HL-60/S4 treated with phorbol 12-myristate 13-acetate at 8.2 ng/mL for 4 days and 3 days (cell line): ENCODE measurements around the gene CGB2.
"Not testable (repeated sequence)": the region's sequence is repeated elsewhere in the genome, so short reads cannot be mapped to it uniquely, and the experiment has no call there.

Experiments
- in situ Hi-C: fragments of 300-500 bp; cut with MboI; formaldehyde crosslinking; loops from 2 replicates; pipeline ENCODE4 v1.15.0; 2022; ENCODE audit warnings: low sequenced_read_pairs

Gene CGB2

DNA sequence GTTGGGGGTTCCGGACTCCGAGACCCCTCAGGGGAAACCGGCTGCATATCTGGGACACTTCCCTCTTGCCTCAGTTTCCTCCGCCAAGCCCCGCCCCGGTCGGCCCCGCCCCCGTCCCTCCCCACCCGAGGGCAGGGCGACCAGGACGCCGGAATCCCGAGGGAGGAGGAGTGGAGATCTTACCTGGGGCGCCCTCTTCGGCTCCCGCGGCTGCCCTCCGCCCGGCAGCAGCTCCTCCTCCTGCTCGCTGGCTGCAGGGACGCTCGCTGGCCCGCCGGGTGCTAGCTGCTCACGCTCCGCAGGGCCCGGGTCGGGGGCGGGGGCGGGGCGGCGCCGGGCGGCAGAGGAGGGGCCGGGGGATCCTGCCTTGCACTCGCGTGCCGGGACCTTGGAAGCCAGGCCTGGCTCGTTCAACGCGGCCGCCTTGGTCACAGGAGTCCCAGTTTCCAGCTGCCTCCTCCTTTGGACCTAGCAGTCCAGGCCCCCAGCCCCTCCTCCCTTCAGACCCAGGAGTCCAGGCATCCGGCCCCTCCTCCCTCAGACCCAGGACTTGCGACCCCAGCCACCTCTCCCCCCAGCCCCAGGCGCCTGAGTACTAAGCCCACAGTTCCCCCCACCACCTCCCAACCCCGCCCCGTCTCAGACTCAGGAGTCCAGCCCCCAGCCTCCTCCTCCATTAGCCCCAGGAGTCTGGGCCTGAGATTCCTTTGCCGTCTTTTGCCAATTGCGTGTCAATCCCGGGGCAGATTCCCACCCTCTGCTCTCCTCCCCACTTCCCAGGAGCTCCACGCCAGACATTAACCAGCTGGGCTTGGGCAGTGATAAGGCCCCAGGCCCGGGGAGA, 33.3 kb downstream of the CGB2 start, which contains the start of gene NTF4:
Gene NTF4 (minus strand): TSS at position 51 of the 844 bp plus-strand sequence. CDS start 2,821 bp downstream, outside the sequence.
- in situ Hi-C loops: no loop called here

DNA sequence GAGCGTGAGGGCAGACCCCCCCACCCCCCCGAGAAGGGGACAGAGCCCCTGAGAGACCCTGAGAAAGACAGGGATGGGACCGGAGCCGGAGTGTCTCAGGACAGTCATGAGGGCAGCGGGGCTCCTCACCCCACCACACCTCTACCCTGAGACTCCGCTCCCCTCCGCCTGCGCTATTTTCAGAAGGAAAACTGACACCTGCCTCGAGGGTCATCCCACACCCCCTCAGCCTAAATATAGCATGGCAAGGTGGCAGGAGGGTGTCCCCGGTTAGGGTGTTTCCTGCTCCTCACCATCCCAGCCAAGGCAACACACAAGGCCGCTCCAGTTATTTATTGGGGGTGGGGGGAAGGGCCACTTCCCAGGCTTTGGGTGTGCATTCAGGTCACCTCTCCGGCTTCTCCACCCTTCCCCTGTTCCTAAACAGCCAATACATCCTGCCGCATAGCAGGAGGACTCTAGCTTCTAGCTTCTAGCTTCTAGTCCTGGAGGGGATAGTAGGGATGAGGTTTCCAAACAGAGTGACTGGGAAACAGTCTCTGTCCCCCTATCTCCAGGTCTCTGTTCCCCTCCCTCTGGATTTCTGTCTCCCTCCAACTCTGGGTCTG, 34.3 kb downstream of the CGB2 start:
- in situ Hi-C loops: no loop called here

- in situ Hi-C loops: no loop called here
Observed at GRCh38 chr19:49067554-49067953, 35.9 kb downstream of the CGB2 start.

GRCh38 chr19:49069026-49069425, 37.3 kb downstream of the CGB2 start:
- in situ Hi-C loops: no loop called here

GRCh38 chr19:49070416-49070815, 38.7 kb downstream of the CGB2 start:
- in situ Hi-C loops: no loop called here

DNA sequence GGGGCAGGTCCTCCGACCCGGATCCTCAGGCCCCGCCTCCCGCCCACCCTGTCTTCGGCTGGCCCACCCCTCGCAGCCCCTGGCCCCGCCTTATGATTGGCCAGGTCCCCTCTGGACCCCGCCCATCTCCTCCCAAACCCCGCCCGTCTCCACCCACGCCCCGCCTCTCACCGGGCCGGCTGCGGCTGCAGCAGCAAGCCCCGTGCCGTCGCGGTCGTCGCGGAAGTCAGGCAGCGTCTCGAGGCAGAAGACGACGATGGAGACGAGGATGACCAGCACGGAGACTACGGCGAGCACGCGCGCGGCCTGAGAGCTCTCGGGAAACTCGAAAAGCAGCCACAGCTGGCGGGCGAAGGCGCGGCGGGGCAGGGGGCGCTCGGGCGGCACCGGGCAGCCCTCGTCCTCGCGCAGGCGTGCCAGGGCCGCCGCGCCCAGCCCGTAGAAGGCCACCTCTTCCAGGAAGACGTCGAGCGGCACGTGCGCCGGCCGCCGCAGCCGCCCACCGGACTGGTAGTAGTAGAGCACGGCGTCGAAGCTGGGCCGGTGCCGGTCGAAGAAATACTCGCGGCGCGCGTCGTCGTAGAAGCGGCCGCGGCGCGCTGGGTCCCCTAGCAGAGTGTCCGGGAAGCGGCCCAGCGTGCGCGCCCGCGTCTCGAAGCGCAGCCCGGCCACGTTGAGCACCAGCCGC, 40.3 kb downstream of the CGB2 start:
- in situ Hi-C loops: no loop called here

DNA sequence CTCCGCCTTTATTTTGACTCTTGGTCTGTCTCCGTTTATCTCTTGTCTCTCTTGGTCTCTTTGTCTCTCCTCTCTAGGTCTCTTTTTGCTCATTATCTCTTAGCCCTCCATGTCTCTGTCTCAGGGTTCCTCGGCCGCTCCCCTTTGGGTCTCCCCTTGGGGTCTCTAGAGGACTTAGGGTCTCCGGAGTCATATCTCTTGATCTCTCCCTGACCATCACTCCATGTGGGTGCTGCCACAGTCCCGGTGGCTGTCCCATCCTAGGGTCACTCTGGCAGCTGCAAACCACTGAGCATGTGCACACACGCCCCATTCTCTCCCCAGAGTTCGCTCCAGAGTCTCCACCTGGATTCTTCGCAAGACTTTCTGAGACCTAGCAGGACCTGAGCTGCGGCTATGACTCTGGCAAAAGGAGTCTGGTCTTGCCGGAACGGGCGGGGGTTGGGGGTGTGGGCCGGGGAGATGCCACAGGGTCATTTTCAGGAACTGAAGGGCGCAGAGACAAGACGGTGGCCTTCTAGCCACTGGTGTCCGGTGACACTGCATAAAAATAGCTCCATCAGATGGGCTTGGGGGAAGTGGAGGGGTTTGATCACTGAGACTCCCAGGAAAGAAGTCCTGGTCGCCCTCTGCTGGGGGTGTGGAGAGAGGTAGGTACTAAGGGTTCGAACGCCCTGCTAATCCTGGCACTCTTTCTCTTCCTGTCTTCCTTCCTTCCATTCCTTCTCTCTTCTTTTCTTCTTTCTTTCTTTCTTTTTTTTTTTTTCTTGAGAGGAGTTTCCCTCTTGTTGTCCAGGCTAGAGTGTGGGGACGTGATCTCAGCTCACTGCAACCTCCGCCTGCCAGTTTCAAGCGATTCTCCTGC, 42.1 kb downstream of the CGB2 start:
- in situ Hi-C loops: no loop called here

- in situ Hi-C loops: not testable (repeated sequence)
Observed at GRCh38 chr19:49074869-49075268, 43.2 kb downstream of the CGB2 start.

GRCh38 chr19:49080392-49080791, 48.7 kb downstream of the CGB2 start:
- in situ Hi-C loops: no loop called here

DNA sequence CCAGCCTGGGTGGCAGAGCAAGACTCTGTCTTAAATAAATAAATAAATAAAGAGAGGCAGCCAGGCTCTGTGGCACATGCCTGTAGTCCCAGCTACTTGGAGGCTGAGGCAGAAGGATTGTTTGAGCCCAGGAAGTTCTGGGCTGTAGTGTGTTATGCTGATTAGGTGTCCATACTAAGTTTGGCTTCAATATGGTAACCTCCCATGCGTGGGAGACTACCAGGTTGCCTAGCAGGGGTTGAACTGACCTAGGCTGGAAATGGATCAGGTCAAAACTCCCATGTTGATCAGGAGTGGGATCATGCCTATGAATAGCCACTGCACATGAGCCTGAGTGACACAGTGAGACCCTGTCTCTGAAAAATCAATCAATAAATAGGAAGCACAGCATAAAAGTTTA, 49.6 kb downstream of the CGB2 start:
- in situ Hi-C loops: no loop called here
